Endothelial cell (in vitro differentiated cells): ENCODE data around the gene FOXL3. TPM values are rescaled to one million over a fixed set of nuclear protein-coding genes. Genes with fewer than 3 reads are reported as not detected.
"Not testable (repeated sequence)": the region's sequence is repeated elsewhere in the genome, so short reads cannot be mapped to it uniquely, and the experiment has no call there.

ENCODE experiments used
- DNase-seq: peaks from one replicate; pipeline ENCODE4 v3.0.0; 2021; ENCODE audit warnings: low spot score
- H3K27ac Mint-ChIP-seq: one replicate; pipeline ENCODE4 v1.8.0; 2021; ENCODE audit warnings: mixed read lengths, inconsistent platforms; ENCODE audit not compliant: unreplicated experiment
- H3K27me3 Mint-ChIP-seq: one replicate; pipeline ENCODE4 v1.8.0; 2021; ENCODE audit warnings: mild to moderate bottlenecking, moderate library complexity, mixed read lengths, inconsistent platforms; ENCODE audit not compliant: unreplicated experiment
- H3K36me3 Mint-ChIP-seq: one replicate; pipeline ENCODE4 v1.8.0; 2021; ENCODE audit warnings: mild to moderate bottlenecking, low read depth, mixed read lengths, inconsistent platforms; ENCODE audit not compliant: unreplicated experiment
- H3K4me1 Mint-ChIP-seq: one replicate; pipeline ENCODE4 v1.8.0; 2021; ENCODE audit warnings: mild to moderate bottlenecking, mixed read lengths, inconsistent platforms; ENCODE audit not compliant: unreplicated experiment
- H3K4me3 Mint-ChIP-seq: one replicate; pipeline ENCODE4 v1.8.0; 2021; ENCODE audit warnings: mild to moderate bottlenecking, mixed read lengths, inconsistent platforms; ENCODE audit not compliant: unreplicated experiment
- H3K9me3 Mint-ChIP-seq: one replicate; pipeline ENCODE4 v1.8.0; 2021; ENCODE audit warnings: mixed read lengths, inconsistent platforms; ENCODE audit not compliant: unreplicated experiment
- total RNA-seq: library from RNA; stranded (reverse); fragmentation: NEBNext Ultra II Directional; extraction: Animal tissue kit (Norgen Biotek cat#: 25700); gene quantifications from one replicate; pipeline ENCODE4 v1.2.1, GENCODE V29; 2021; ENCODE audit not compliant: unreplicated experiment
- TF ChIP-seq, protein P1 (sequence below): fragments of 200-600 bp; sonication (generic); IDR thresholded peaks from one replicate; pipeline ENCODE4 v1.5.0; 2021; ENCODE audit warnings: antibody characterized with exemption; ENCODE audit not compliant: unreplicated experiment

FOXL3 gene
- total RNA-seq, 1 donor from 2014 or later = not detected

DNA sequence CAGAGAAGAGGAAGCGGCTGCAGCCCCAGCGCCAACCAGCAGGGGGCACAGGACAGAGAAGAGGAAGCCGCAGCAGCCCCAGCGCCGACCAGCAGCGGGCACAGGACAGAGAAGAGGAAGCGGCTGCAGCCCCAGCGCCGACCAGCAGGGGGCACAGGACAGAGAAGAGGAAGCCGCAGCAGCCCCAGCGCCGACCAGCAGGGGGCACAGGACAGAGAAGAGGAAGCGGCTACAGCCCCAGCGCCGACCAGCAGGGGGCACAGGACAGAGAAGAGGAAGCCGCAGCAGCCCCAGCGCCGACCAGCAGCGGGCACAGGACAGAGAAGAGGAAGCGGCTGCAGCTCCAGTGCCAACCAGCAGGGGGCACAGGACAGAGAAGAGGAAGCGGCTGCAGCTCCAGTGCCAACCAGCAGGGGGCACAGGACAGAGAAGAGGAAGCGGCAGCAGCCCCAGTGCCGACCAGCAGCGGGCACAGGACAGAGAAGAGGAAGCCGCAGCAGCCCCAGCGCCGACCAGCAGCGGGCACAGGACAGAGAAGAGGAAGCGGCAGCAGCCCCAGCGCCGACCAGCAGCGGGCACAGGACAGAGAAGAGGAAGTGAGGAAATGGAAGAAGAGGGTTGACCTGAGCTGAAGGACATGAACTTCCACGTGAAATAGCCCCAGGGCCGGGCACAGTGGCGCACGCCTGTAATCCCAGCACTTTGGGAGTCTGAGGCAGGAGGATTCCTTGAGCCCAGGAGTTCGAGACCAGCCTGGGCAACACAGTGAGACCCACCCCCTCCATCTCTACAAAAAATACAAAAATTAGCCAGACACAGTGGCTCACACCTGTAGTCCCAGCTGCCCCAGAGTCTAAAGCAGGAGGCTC is 26.3 kb upstream of the FOXL3 start:
- Mint-ChIP-seq H3K9me3 (peaks cover 21% of the 10 kb centered on the region), H3K27me3 (peaks cover 38% of the 10 kb centered on the region), H3K36me3 (peaks cover 35% of the 10 kb centered on the region)
- not testable (repeated sequence) for DNase-seq, H3K4me1 Mint-ChIP-seq, H3K4me3 Mint-ChIP-seq, H3K27ac Mint-ChIP-seq
- TF ChIP-seq, protein P1, sequence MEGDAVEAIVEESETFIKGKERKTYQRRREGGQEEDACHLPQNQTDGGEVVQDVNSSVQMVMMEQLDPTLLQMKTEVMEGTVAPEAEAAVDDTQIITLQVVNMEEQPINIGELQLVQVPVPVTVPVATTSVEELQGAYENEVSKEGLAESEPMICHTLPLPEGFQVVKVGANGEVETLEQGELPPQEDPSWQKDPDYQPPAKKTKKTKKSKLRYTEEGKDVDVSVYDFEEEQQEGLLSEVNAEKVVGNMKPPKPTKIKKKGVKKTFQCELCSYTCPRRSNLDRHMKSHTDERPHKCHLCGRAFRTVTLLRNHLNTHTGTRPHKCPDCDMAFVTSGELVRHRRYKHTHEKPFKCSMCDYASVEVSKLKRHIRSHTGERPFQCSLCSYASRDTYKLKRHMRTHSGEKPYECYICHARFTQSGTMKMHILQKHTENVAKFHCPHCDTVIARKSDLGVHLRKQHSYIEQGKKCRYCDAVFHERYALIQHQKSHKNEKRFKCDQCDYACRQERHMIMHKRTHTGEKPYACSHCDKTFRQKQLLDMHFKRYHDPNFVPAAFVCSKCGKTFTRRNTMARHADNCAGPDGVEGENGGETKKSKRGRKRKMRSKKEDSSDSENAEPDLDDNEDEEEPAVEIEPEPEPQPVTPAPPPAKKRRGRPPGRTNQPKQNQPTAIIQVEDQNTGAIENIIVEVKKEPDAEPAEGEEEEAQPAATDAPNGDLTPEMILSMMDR = peak; percentile 69

DNA sequence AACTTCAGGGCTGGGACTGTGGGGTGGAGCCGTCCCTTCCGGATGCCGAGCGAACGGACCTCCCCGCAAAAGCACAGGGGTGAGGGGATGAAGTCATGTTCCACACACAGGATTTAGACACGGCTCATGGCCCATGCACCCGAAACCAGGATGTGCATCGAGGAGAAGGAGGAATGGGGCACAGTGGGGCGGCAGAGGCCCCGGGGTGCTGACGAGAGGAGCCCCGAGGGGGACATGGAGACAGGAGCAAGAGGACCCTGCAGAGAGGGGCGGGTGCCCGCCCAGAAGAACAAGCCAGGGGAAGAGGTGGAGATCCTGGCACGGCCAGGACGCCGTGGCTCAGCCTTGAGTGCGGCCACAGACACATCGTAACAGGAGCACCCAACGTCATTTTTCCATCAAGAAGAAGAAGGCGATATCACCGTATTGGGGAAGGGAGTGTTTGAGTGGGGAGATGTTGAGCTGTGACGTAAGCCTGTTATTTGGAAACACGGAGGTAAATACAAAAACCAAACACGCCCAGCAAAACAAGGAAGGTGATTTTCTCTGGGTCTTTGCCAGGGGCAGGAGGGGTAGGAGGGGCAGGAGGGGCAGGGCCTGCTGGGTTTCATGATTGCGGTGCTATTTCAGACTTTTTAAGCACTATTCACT is 25.3 kb upstream of the FOXL3 start:
- TF ChIP-seq, protein P1 = no peak
- DNase-seq = no peak
- no peak overlapping the region for H3K4me3 Mint-ChIP-seq
- peaks cover 16% of the 10 kb centered on the region for H3K9me3 Mint-ChIP-seq
- peaks cover 29% of the 10 kb centered on the region for H3K36me3 Mint-ChIP-seq
- H3K27ac Mint-ChIP-seq = no peak overlapping the region
- no peaks in the 10 kb centered on the region for H3K4me1 Mint-ChIP-seq
- H3K27me3 Mint-ChIP-seq = peaks cover 34% of the 10 kb centered on the region

DNA sequence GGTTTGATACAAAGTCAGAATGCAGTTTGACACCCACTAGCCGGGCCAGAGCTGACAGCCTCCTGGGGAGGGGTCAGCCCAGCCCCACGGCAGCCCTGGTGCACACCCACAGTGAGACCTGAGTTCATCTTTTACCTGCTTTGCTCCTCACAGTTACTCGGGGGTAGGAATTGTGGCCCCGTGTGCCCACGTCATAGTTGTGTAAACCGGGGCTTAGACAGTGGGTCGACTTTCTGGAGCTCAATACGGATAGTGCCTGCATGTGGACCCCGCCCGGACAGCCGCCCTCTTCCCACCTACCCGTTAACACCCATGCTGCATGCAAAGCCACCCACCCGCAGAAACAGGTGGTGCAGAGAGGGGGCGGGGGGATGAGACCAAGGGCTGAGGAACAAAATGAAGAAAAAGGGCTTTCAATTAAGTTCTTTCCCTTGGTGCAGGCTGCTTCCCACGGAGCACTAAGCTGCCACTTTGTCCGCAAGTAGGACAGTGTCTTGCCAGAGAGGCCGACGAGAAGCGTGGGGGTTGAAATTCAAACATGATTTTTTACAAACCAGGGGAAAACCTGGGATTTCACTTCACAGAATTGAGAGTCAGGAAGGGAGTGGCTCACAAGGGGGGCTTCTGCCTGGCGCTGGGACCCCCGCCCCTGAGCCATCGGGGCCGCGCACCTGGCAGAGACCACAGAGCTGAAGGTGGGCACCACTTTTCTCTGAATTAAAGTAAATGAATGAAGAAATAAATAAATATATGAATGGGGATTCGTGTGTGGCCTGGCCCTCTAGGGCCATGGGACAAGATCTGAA is 24.6 kb upstream of the FOXL3 start:
- H3K4me3 Mint-ChIP-seq = no peak overlapping the region

DNA sequence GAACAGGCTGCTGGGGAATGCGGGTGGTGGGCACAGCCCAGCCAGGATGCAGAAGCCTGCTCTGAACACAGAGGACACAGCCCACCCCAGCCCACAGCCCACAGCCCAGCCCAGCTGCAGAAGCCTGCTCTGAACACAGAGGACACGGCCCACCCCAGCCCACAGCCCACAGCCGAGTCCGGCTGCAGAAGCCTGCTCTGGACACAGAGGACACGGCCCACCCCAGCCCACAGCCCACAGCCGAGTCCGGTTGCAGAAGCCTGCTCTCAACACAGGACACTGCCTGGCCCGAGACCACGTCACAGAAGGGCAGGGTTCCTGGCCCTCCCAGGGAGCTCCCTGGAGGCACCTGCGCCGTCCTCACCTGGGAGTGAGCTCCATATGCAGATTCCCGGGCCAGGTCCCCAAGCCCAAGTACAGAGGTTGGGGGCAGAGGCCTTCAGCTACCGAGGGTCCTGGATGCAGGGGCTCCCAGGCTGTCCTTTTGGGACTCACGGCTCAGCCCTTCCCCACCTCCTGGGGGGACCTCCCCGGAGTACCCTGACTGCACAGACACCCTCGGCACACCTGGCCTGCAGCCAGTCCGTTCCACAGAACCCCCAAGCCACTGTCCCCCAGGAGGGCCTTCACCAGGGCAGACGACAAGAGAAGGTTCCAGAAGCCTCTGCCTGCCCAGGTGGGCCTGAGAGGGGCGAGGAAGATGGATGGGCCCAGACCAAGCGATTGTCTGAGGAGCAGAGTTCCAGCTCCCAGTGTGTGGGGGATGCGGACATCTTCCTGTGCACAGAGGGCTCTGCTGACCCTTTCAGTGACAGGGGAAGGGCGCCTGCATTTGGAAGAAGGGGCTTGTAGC is 23.7 kb upstream of the FOXL3 start:
- DNase-seq = no peak
- H3K27me3 Mint-ChIP-seq = peaks cover 36% of the 10 kb centered on the region
- no peak overlapping the region for H3K27ac Mint-ChIP-seq
- no peak overlapping the region for H3K4me3 Mint-ChIP-seq
- TF ChIP-seq, protein P1 = no peak
- peaks cover 20% of the 10 kb centered on the region for H3K9me3 Mint-ChIP-seq
- H3K4me1 Mint-ChIP-seq = no peaks in the 10 kb centered on the region
- H3K36me3 Mint-ChIP-seq = peaks cover 32% of the 10 kb centered on the region

More for the DNA sequence above, 24.6 kb upstream of the FOXL3 start:
- H3K4me1 Mint-ChIP-seq = no peaks in the 10 kb centered on the region
- H3K27me3 Mint-ChIP-seq = peaks cover 36% of the 10 kb centered on the region
- no peak overlapping the region for H3K27ac Mint-ChIP-seq
- peaks cover 20% of the 10 kb centered on the region for H3K9me3 Mint-ChIP-seq
- TF ChIP-seq, protein P1 = no peak
- DNase-seq = no peak
- H3K36me3 Mint-ChIP-seq = peaks cover 32% of the 10 kb centered on the region
